ENCODE results near the gene MRPS31. TPM values are rescaled to one million over a fixed set of nuclear protein-coding genes. Genes with fewer than 3 reads are reported as not detected.

Gene MRPS31
- total RNA-seq, 1 experiment from 2014 or later = 10.9 TPM

DNA sequence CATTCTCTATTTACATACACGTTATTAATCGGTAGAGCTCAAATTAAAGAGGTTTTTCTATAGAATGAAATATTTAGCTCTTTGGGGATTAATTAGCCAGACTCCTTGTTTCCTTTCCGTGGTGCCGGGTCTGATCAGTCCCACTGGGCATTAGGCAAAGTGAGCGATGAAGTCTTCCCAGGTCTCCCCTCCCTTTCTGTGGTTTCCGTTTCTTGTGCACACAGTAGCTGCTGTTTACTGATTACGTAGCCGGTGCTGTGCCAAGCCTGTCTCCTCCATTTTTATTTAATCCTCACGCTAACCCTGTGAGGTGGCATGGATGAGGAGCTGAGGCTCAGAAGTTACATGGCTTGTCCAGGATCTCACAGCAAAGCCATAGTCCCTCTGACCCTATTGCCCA is 27.4 kb upstream of the MRPS31 start:
- POLR2A ChIA-PET = no interaction called here
- in situ Hi-C loops (cut with HindIII; ENCODE audit: low pct_unique_long_range_greater_than_20kb, low sequenced_read_pairs) = no loop called here

DNA sequence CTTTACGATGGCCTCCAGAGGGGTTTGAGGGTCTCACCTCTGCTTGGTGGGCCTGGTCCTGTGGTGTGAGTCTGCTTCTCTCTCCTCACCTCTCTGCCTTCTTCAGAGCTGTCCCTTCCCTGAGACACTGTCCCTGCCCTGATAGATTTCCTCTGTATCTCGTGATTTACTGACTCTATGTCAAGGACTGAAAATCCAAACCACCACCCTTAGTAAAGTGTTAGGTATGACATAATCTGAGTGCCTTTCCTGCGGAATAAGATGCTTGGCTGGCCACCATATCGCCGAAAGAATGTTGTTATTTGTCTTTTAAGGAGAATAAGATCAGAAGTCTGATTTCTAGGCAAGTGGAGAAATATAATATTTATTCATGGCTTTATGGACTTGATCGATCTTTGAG is 25.7 kb upstream of the MRPS31 start:
- Histone ChIP-seq H3K27ac (ENCODE audit: low read length) (no peak overlapping the region), H3K36me3 (ENCODE audit: control insufficient read depth, insufficient read depth, low read length) (no peaks in the 10 kb centered on the region; the same call in 1 of the 2 replicates), H3K27me3 (ENCODE audit: control insufficient read depth, insufficient read depth, low read length) (no peaks in the 10 kb centered on the region), H3K9me3 (ENCODE audit: control insufficient read depth, insufficient read depth, low read depth, low read length) (no peaks in the 10 kb centered on the region), H3K4me1 (ENCODE audit: control insufficient read depth, insufficient read depth, low read length) (no peaks in the 10 kb centered on the region), H3K4me3 (ENCODE audit: low read depth in 2 of 2, low read length in 2 of 2) (no peak overlapping the region)
- no TSS peak for BruUV-seq (replicated peaks)
- in situ Hi-C loops (cut with HindIII; ENCODE audit: low pct_unique_long_range_greater_than_20kb, low sequenced_read_pairs) = no loop called here
- TF ChIP-seq SIN3A (IDR thresholded peaks at IDR 0.05; ENCODE audit: borderline replicate concordance, insufficient read depth, low read depth, low read length) (no peak), TCF7L2 (IDR thresholded peaks at IDR 0.05; ENCODE audit: low read depth, low read length) (no peak), POLR2AphosphoS5 (IDR thresholded peaks at IDR 0.05; ENCODE audit: low read depth, low read length) (no peak)
- TF ChIP-seq, protein P1, sequence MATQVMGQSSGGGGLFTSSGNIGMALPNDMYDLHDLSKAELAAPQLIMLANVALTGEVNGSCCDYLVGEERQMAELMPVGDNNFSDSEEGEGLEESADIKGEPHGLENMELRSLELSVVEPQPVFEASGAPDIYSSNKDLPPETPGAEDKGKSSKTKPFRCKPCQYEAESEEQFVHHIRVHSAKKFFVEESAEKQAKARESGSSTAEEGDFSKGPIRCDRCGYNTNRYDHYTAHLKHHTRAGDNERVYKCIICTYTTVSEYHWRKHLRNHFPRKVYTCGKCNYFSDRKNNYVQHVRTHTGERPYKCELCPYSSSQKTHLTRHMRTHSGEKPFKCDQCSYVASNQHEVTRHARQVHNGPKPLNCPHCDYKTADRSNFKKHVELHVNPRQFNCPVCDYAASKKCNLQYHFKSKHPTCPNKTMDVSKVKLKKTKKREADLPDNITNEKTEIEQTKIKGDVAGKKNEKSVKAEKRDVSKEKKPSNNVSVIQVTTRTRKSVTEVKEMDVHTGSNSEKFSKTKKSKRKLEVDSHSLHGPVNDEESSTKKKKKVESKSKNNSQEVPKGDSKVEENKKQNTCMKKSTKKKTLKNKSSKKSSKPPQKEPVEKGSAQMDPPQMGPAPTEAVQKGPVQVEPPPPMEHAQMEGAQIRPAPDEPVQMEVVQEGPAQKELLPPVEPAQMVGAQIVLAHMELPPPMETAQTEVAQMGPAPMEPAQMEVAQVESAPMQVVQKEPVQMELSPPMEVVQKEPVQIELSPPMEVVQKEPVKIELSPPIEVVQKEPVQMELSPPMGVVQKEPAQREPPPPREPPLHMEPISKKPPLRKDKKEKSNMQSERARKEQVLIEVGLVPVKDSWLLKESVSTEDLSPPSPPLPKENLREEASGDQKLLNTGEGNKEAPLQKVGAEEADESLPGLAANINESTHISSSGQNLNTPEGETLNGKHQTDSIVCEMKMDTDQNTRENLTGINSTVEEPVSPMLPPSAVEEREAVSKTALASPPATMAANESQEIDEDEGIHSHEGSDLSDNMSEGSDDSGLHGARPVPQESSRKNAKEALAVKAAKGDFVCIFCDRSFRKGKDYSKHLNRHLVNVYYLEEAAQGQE (IDR thresholded peaks at IDR 0.05; ENCODE audit: insufficient read depth in 1 of 2, low read depth in 2 of 2, low read length in 1 of 2) = no peak
- TF ChIP-seq, protein P2, sequence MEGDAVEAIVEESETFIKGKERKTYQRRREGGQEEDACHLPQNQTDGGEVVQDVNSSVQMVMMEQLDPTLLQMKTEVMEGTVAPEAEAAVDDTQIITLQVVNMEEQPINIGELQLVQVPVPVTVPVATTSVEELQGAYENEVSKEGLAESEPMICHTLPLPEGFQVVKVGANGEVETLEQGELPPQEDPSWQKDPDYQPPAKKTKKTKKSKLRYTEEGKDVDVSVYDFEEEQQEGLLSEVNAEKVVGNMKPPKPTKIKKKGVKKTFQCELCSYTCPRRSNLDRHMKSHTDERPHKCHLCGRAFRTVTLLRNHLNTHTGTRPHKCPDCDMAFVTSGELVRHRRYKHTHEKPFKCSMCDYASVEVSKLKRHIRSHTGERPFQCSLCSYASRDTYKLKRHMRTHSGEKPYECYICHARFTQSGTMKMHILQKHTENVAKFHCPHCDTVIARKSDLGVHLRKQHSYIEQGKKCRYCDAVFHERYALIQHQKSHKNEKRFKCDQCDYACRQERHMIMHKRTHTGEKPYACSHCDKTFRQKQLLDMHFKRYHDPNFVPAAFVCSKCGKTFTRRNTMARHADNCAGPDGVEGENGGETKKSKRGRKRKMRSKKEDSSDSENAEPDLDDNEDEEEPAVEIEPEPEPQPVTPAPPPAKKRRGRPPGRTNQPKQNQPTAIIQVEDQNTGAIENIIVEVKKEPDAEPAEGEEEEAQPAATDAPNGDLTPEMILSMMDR (IDR thresholded peaks at IDR 0.05) = no peak
- POLR2A ChIA-PET = interaction anchor here (0.5 kb wide), 1 partner anchor 1139 kb away, joined by 3 read pairs; no protein-coding TSS in a partner anchor
- CTCF ChIA-PET = no interaction called here
- intact Hi-C loops (cut with micrococcal nuclease; ENCODE audit: unreplicated experiment) = no loop called here
- DNase-seq (ENCODE audit: low read depth, low spot score) (no peak), ATAC-seq (no peak)

More for the DNA sequence above, 27.4 kb upstream of the MRPS31 start:
- H3K27ac ChIP-seq (ENCODE audit: low read length) = no peak overlapping the region
- no peaks in the 10 kb centered on the region; the same call in 1 of the 2 replicates for H3K36me3 ChIP-seq (ENCODE audit: control insufficient read depth, insufficient read depth, low read length)
- ATAC-seq (no peak), DNase-seq (ENCODE audit: low read depth, low spot score) (no peak)
- BruUV-seq (replicated peaks) = no TSS peak
- H3K4me1 ChIP-seq (ENCODE audit: control insufficient read depth, insufficient read depth, low read length) = no peaks in the 10 kb centered on the region
- no peaks in the 10 kb centered on the region for H3K9me3 ChIP-seq (ENCODE audit: control insufficient read depth, insufficient read depth, low read depth, low read length)
- TF ChIP-seq SIN3A (IDR thresholded peaks at IDR 0.05; ENCODE audit: borderline replicate concordance, insufficient read depth, low read depth, low read length) (no peak), POLR2AphosphoS5 (IDR thresholded peaks at IDR 0.05; ENCODE audit: low read depth, low read length) (no peak), TCF7L2 (IDR thresholded peaks at IDR 0.05; ENCODE audit: low read depth, low read length) (no peak)
- TF ChIP-seq, protein P2 (IDR thresholded peaks at IDR 0.05) = no peak
- TF ChIP-seq, protein P1 (IDR thresholded peaks at IDR 0.05; ENCODE audit: insufficient read depth in 1 of 2, low read depth in 2 of 2, low read length in 1 of 2) = no peak
- intact Hi-C loops (cut with micrococcal nuclease; ENCODE audit: unreplicated experiment) = no loop called here
- H3K4me3 ChIP-seq (ENCODE audit: low read depth in 2 of 2, low read length in 2 of 2) = no peak overlapping the region
- no peaks in the 10 kb centered on the region for H3K27me3 ChIP-seq (ENCODE audit: control insufficient read depth, insufficient read depth, low read length)
- CTCF ChIA-PET = no interaction called here

Measured in Panc1 (cell line).